Vagina (tissue), 2 donors: ENCODE measurements around the gene BAHCC1.

ENCODE experiments used
- CTCF ChIP-seq, 3 experiments: fragments of 450-650 bp in 2 of 3; fragments of 200-600 bp in 1 of 3; sonication (generic) in 1 of 3; IDR thresholded peaks; one replicate each; pipeline ENCODE4 v1.5.1; 2017 to 2019; ENCODE audit warnings: antibody characterized with exemption in 3 of 3, mild to moderate bottlenecking in 2 of 3, moderate library complexity in 2 of 3
- POLR2AphosphoS5 ChIP-seq, 2 donors: sonication (generic); formaldehyde crosslinking; IDR thresholded peaks; one replicate each; pipeline ENCODE4 v1.9.0; 2017; ENCODE audit warnings: antibody characterized with exemption in 2 of 2, mild to moderate bottlenecking in 2 of 2, low read depth in 1 of 2; ENCODE audit not compliant: insufficient read depth in 1 of 2

DNA sequence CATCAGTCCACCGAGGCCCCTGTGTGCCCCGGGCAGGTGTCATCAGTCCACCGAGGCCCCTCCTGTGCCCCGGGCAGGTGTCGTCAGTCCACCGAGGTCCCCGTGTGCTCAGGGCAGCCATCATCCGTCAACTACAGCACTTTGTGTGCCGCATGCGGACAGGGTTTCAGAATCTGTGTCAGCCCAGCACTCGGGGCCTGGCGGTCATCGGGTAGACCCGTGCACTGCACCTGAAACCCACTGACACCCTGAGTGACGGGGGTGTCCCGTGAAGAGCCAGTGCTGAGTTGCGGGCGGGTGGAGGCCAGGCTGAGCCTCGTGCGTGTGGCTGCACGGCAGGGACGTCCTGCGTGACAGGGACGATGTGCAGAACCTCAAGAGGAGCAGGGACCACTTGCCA lies 38.4 kb downstream of the BAHCC1 start:
- no peak for TF ChIP-seq POLR2AphosphoS5 (IDR thresholded peaks at IDR 0.05; ENCODE audit: insufficient read depth in 1 of 2, low read depth in 1 of 2)
- TF ChIP-seq CTCF (IDR thresholded peaks at IDR 0.05), result no peak
